HG03103 (cell line): ENCODE measurements around the gene PDIK1L.

Experiments
- ATAC-seq: cut with Tn5 transposase; IDR thresholded peaks from one replicate; pipeline ENCODE4 v1.9.1; 2021; ENCODE audit warnings: low read depth; ENCODE audit not compliant: unreplicated experiment

Gene PDIK1L

DNA sequence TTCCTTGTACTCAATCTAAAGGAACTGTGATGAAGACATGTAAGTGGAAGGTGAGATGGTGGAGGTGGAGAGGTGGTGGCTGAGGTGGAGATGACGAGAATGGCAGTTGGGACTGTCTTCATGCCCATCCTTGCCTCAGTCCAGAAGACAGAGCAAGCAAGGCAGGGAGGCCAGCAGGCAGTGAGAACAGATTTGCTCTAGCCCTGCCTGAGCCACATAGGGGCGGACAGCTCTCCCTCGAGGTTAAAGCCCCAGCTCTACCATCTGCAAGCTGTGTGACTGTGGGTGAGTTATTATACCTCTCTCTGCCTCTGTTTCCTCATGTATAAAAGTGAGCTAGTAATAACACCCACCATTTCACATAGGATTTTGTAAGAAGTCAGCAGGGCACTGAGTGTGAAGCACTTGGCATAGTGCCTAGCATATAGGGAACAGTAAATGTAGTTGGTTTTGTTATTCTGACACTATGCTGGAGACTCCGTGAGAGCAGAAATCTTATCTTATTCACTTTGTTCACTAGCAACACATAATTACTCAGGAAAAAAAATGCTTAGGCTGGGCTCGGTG, 42.4 kb downstream of the PDIK1L start:
- ATAC-seq = no peak

DNA sequence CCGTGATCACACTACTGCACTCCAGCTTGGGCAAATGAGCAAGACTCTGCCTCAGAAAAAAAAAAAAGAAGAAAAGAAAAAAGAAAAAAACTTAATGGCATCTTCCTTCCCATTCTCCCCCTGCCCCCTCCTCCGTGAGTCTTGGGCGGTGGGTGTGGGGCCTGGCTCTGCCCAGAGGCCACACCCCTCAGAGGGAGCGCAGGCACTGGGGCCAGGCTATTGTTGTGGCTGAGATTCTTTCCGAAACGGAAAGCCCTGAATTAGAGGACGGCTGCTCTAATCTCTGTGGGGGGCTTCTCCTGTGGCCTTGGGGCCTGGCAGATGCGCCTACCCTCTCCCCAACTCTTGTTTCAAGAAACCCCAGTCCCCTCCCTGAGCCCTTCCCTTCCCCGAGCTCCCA, 43.1 kb downstream of the PDIK1L start:
- ATAC-seq = no peak

DNA sequence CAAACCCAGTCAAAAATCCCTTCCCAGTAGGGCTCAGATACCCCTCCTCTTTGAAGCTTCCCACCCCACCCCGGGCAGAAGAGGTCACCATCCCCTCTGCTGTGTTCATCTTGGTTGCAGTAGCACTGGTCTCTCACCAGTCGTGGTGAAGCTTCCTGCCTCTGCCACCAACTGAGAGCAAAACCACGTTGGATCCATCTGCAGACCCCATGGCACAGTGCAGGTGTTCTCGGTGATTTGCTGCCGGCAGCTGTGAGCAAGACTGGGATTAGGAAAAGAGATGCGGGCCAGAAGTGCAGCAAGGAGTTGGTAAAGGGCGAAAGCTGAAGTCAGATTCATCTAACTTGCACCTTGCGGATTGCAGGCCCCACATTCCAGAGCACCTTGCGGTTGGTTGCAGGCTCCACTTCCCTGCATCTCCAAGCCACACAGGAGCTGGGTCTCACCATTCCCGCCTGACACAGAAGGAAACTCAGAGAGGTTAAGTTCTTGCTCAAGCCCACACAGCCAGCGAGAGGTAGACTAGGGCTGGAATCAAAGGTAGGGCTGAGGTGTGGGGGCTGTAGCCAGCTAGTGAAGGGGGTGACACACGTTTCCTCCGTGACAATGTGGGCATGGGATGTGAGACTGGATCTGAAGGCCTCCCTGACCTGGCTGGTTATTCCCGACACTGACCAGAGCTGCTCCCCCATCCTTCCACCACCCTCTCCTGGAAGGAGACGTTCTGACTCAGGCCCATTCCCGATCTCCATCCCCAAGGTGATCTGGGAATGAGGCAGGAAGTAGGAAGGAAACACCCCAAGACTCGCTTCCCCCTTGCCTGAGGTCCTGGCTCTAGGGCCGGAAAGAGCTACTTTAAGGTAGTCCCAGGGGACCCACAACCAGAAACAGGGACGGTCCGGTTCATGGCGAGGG, 44.0 kb downstream of the PDIK1L start:
- ATAC-seq = no peak

DNA sequence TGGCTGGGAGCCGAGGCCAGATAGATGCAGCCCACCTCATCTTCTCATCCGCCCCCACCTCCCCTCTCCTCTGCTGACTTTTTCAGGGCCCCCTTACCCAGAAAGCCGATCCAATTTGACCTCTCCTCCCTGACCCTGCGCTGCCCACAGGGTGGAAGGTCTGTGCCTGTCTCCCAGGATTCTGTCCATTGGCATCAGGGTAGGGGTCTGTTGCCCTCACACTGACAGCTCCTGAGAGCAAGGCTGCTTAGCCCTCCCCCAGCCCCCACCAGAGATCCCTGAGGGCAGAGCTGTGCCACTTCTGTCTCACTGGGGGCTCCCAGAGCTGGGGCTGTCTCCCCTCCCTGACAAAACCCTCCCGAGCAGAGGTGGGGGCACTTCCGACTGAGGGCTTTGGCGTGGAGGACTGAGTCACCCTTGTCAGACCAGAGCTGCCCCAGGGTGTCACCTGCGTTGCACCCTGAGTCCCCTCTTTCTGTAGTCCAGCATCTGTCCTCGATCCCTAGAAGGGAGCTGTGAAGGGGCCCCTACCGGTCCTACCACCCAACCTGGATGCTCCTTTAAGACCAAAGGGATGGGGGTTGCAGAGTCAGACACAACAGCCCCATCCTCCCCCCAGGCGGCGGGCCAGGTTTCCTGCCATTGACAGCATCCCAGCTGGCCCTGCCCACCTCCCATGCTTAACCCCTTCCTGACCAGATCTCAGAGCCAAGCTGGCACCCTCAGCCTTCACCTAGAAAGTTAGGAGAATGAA, 44.8 kb downstream of the PDIK1L start:
- ATAC-seq = no peak

DNA sequence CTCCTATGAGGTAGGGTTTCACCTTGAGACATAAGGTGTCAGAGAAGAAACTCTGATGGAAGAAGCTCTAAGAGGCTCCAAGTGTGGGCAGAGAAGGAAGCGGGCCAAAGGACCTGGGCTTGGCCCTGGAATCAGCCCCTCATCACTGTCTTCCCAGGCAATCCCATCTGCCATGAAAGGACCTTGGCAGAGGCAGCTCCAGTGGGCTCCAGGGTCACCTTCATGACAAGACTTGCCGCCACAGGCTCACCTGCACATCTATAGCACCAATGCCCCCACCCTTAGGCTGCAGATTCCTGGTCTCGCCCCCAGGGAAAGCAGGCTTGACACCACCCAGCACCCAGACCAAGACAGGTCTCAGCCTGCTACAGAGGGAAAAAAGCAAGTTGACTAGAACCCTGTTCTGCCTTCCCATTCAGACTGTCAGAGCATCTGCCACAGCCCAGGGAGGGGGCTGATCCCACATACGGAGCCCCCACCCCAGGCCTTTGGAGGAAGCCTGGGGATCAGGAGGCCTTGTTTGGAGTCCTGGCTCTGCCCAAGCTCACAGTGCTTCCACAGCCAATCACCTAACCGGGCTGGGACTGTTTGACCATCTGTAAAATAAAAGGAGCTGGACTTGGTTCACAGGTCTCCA, 46.8 kb downstream of the PDIK1L start:
- ATAC-seq = no peak

DNA sequence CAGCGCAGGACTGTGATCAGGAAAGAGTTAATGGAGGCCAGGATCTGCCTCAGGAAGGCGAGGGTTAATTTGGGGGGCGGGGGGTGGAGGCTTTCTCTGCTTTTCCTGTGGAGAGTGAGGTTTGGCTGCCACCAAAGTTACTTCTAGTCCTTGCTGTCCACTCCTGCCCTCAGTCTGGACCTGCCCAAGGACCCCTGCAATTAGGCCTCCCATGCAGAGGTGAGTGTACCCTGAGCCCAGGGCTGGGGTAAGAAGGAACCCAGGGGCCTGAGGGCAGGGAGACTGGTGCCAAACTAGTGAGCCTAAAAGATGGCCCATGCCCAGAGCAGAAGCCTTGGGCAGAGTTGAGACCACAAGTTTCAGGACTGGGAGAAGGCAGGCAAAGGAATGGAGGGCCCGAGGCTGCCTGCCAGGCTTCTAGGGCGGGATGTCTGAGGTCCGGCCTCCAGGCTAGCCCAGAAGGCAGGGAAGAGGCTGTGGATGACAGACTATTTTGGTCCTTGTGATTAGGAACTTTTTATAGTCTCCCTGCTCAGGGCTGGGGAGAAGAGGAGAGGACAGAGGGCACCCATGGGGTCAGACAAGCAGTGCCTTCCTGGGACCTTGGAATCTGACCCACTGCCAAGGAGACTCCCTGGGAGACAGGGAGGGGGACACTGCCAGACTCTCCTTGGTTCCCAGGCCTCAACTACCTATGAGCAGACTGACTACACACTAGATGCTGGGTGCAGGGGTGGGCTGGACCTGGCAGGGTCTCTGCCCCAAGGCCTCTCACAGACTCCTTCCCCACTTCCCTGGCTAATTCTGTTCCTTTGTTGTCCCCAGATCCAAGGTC, 47.5 kb downstream of the PDIK1L start, which contains the start of gene FAM110D:
Gene FAM110D (plus strand): TSS at position 172 of the 835 bp plus-strand sequence. CDS start 2,213 bp downstream, outside the sequence.
- no peak for ATAC-seq

DNA sequence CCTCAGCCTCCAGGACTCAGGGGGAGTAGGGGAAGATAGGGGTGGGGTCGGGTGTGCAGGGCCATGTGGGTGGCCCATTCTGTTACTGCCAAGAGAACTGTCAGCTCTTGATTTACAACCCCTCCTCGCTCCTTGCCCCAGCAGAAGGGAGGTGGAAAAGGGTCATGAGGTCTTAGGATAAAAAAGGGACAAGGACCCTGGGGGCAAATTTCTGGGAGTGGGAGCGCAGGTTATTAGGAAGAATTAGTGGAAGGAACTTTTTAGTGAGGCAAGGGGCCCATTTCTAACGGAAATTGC, 48.1 kb downstream of the PDIK1L start:
- ATAC-seq = no peak

DNA sequence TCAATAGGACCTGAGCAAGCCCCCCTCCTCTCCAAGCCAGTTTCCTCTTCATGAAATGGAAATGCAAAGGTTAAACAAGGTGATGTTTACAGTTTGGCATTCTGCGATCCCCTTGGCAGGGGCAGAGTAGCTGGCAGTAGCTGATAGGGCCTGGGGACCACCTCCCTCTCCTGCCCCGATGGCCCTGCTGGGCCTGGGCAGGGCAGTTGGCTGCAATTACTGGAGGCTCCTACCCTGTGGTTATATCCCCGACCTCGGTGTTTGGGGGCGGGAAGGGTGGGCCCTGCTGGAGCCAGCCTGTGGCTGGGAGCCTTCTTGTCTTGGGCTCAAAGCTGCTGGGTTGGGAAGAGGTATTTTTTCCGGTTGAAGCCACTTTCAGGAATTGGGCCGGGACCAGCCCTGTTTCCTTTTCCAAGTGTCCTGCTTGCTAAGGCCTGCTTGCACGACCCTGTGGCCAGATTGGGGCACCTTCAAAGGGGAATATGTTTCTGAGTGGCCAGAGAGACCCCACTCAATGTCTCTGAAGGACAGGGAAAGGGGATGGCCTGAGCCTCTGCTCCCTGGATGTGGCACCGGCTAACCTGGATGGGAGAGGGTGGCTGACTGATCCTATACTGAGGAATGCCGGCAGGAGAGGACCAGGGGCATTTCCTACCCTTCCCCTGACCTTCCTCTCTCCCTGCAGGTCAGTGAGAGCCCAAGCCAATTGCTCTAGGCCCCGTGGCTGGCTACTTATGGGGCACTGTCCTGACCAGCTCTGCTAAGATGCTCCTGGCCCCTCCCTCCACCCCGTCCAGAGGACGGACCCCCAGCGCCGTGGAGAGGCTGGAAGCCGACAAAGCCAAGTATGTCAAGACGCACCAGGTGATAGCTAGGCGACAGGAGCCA, 49.1 kb downstream of the PDIK1L start:
- ATAC-seq = no peak

DNA sequence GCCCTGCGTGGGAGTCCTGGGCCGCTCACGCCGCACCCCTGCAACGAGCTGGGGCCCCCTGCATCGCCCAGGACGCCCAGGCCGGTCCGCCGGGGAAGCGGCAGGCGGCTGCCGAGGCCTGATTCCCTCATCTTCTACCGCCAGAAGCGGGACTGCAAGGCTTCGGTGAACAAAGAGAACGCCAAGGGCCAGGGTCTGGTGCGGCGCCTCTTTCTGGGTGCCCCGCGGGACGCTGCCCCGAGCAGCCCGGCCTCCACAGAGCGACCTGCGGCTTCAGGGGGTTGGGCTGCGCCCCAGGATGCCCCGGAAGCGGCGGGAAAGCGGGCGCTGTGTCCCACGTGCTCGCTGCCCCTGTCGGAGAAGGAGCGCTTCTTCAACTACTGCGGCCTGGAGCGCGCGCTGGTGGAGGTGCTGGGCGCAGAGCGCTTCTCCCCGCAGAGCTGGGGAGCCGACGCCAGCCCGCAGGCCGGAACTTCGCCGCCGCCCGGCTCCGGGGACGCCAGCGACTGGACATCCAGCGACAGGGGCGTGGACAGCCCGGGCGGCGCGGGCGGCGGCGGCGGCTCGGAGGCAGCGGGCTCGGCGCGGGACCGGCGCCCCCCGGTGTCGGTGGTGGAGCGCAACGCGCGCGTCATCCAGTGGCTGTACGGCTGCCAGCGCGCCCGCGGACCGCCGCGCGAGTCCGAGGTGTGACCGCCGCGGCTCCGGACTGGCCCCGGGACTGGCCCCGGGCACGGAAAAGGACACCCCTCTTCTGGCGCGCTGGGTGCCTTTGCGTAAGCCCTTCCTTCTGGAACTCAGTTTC, 50.0 kb downstream of the PDIK1L start:
- no peak for ATAC-seq

DNA sequence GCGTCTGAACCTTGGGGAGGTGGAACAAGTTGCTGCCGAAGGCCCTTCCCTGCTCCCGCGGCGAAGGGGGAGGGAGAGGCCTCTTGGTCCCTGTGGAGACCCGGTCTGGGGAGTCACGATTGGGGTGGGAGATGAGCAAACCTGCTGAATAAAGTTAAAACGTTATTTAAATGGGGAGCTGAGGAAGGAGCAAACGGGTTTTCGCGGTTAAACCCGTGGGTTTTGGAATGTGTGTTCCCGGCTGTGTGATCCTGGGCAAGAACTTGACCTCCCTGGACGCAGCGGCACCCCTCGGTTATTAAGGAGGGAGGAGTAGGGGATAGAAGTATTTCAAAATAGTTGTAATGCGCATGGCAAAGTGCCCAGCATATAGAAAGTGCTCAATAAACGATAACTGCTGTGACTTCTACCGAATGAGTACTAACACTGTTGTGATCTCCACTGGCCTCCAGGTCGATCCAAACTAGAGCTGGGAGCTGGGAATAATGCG, 50.6 kb downstream of the PDIK1L start:
- no peak for ATAC-seq

DNA sequence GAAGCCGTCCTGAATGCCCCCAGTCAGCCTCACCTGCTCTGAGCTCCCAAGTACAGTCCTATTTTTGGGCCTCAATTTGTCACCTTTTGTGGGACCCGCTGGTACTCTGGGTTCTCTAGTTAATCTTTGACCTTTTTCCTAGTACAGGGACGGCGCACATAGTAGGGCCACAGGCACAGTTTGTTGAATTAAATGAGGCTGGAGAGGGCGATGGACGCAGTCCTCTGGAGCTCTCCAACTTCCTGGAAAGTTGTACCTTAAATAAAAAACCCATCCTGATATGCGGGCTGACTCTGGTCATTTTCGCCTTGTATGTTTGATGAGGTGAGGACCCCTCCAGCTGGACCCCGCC, 52.0 kb downstream of the PDIK1L start:
- no peak for ATAC-seq

DNA sequence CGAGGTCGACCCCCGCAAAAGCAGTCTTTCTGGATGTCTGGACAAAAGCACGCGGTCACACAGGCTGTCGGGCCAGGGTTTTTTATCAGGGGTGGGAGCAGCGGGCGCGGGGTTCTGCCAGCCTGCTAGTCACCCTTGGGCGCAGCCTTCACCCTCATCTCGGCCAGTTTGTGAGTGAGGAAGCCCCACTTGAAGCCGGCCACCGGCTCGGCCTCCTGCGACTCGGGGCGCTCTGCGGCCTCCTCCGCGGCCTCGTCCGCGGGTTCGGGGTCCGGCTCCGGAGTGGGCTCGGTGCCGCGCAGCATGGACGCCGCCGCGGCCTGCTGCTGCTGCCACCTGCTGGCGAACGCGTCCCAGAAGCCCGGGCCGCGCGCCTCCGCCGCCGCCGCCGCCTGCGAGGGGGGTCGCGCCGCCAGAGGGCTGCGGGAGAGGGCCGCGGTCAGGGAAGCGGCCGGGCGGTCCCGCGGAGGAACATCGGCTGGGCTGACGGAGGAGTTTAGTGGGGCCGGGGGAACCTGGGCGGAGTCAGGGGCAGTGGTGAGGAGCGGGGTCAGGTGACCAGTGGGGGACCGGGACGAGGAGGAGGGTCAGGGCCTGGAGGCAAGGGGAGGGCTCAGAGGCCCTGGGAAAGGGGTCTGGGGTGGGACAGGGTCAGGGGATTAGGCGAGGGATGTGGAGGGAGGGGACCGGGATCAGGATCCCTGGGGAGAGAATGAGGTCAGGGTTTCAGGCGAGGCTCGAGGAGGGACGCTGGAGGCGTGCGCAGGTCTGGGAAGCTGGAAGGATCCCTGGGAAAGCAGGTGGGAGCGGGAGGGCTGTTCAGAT, 52.6 kb downstream of the PDIK1L start:
- no peak for ATAC-seq

DNA sequence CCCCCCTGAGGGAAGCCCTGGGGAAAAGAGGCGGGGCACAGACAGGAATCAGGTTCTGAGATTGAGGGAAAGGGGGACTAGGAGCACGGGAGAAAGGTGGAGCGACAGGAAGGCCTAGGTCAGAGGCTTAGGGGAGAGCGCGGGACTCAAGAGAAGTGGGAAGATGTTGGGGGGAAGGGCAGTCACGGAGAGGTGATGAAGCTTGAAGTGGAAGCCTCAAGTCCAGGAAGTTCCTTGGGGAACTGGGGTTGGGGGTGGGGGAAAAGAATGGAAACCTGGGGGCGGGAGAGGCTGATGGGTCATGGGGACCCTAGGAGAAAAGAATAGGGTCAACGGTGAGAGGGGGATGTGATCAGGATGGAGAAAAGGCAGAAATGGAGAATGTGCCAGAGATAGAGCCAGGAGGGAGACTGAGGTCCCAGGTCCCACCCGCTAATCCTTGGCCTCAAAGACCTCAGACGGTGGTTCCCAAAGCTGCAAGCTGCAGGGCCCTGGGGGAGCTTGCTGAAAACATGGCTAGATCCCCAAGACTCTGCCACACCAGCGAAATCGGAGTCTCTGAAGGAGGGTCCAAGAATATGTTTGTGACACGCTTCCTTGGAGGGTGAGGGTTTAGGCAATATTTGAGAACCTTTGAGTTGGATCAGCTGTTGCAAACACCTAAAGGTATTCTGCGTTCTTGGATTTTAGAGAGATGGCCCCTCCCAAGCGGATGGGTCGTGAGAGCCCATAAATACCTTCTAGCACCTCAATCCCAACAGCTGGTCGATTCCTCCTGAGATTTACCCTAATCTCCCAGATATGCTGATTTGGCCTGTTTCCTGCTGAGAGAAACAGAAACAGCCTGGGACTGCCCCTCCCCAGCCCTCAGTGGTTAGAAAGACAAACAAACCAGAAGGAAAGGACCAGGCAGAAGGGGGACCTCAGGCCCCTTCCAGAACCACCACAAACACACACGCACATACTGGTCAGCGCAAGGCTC, 53.5 kb downstream of the PDIK1L start:
- no peak for ATAC-seq

DNA sequence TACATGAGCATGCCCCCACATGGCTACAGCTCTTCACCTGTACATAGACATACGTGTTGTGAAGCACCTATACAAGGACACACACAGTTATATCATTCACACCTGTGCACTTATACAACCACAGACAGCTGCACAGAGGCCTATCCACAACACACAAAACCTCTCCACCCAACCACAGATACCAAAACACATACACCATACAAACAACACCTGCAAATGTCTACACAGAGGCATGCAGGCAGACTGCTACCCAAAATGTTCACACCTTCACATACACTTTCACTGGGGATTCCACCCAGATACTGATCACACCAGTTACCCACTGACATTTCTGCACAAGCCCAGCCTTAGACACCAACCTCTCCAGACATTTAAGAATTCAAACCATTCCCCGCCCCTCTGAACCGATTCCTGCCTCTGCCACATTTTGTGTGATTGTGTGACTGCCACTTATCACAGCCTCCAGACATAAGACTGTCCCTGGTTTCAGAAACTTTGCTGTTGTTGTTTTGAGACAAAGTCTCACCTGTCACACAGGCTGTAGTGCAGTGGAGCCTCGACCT, 55.2 kb downstream of the PDIK1L start:
- ATAC-seq = no peak

DNA sequence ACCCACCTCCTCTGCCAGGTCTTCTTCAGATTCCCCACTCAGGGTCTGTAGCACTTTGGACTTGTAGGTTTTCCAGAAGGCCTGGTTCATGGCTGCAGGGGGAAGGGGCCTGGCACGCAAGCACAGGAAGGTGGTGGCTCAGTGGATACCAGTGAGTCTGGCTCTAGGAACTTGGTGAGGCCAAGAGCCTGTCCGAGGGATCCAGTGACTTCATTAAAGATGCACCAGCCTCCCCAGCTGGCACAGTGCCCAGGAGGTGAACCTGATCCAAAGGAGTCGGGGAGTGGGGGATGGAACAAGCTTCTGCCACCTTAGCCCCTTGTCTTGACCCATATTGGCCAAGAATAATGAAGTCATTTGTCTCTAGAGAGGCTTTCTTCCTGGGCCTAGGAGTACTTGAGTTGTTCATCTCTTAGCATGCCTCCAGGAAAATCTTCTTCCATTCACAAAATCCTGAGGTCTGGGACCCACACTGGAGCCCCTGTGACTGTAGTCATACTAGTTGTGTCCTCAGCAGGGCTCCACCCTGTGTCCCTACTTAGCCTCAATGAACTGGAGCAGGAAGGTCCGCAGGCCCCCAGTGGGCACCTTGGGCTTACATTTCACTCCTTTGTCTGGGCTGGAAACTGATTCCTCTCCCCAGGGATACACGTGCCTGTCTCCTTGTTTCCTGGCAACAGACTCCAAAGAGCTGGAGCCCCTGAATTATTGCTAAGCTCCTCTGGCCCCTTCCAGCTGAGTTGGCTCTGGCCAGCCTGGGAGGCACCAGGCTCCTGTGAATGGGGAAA, 57.0 kb downstream of the PDIK1L start, which contains the start of gene C1orf232:
Gene C1orf232 (minus strand): TSS at position 554 of the 788 bp plus-strand sequence. CDS start 464 bp downstream, at position 90.
- ATAC-seq = no peak
